Esophagus muscularis mucosa (tissue), 4 donors: ENCODE data around the gene PCGF5. TPM values are rescaled to one million over a fixed set of nuclear protein-coding genes. Genes with fewer than 3 reads are reported as not detected.
A peak's percentile ranks its signal among the peaks of the same experiment; 100 is the strongest.

Source experiments
- DNase-seq: peaks from one replicate; pipeline ENCODE4 v3.0.0-alpha.2; 2017; ENCODE audit errors: extremely low spot score
- H3K27ac ChIP-seq, 4 donors: fragments of 200-600 bp; sonication (generic); replicated peaks in 1 of 4; 1 replicate in 3 of 4; 2 replicates in 1 of 4; pipeline ENCODE4 v1.5.1; 2016 to 2019; ENCODE audit warnings: mild to moderate bottlenecking in 1 of 4
- H3K27me3 ChIP-seq, 4 donors: fragments of 200-600 bp; sonication (generic); one replicate each; pipeline versions ENCODE4 v1.5.1 to v1.6.0; 2016 to 2019
- H3K36me3 ChIP-seq, 4 donors: fragments of 200-600 bp; sonication (generic); one replicate each; pipeline ENCODE4 v1.5.1; 2016 to 2019
- H3K4me1 ChIP-seq, 4 donors: fragments of 200-600 bp; sonication (generic); one replicate each; pipeline ENCODE4 v1.5.1; 2016 to 2019
- H3K4me3 ChIP-seq, 4 donors: fragments of 200-600 bp; sonication (generic); 1 replicate in 2 of 4; 2 replicates in 2 of 4; pipeline ENCODE4 v1.5.1; 2016 to 2019; ENCODE audit warnings: mild to moderate bottlenecking in 4 of 4, moderate library complexity in 1 of 4
- H3K9me3 ChIP-seq, 4 donors: fragments of 200-600 bp; sonication (generic); 1 replicate in 3 of 4; 2 replicates in 1 of 4; pipeline ENCODE4 v1.5.1; 2016 to 2019
- CTCF ChIP-seq, 3 experiments: fragments of 200-600 bp in 2 of 3; fragments of 450-650 bp in 1 of 3; sonication (generic) in 2 of 3; IDR thresholded peaks; one replicate each; pipeline ENCODE4 v1.5.1; 2017 to 2019; ENCODE audit warnings: antibody characterized with exemption in 3 of 3, mild to moderate bottlenecking in 2 of 3, moderate library complexity in 1 of 3
- EP300 ChIP-seq: sonication (generic); formaldehyde crosslinking; IDR thresholded peaks from one replicate; pipeline ENCODE4 v1.6.1; 2017; ENCODE audit warnings: antibody characterized with exemption
- POLR2A ChIP-seq: fragments of 450-650 bp; IDR thresholded peaks from one replicate; pipeline ENCODE4 v1.6.1; 2017; ENCODE audit warnings: antibody characterized with exemption, moderate library complexity, mild to moderate bottlenecking, low read depth
- POLR2AphosphoS5 ChIP-seq, 2 donors: sonication (generic); formaldehyde crosslinking; IDR thresholded peaks; one replicate each; pipeline ENCODE4 v1.6.1; 2017; ENCODE audit warnings: antibody characterized with exemption in 2 of 2
- WGBS: methylation state at CpG from one replicate; pipeline ENCODE4 v1.1.5; 2018; 5-methylcytosine and 5-hydroxymethylcytosine counted together
- intact Hi-C: fragments of 100-400 bp; cut with DNase I; formaldehyde crosslinking; loops from one replicate; pipeline ENCODE4 v1.15.1; 2023
- total RNA-seq, 4 donors: library from RNA; depleted of rRNA; stranded (reverse); fragments of >200 nt; gene quantifications; one replicate each; pipeline versions ENCODE4 v1.1.0 to v1.2.1, GENCODE V29; 2016

Gene PCGF5
- 10 to 100 TPM; 41.6 to 62.7 (median 52.6) TPM for total RNA-seq

- intact Hi-C loops: loop anchor here (2.0 kb wide), 1 partner anchor 58 kb away; no protein-coding TSS in a partner anchor
- H3K27ac ChIP-seq: peak within 1 kb of the TSS; percentile 89 to 95 (median 94)
- H3K4me1 ChIP-seq: peaks cover 21 to 51% (median 39%) of the 10 kb centered on the region in 4 donors
- WGBS: 13% methylated on average over 7 of the region's 66 CpGs
- no peaks in the 10 kb centered on the region for H3K9me3 ChIP-seq
- H3K36me3 ChIP-seq: no peaks in the 10 kb centered on the region
- no peaks in the 10 kb centered on the region for H3K27me3 ChIP-seq
- TF ChIP-seq EP300 (no peak), POLR2A (peak; percentile 26), POLR2AphosphoS5 (IDR thresholded peaks at IDR 0.05) (peak; percentile 63 to 74), CTCF (IDR thresholded peaks at IDR 0.05) (peak; percentile 29 to 55 (median 44))
- H3K4me3 ChIP-seq: peak within 1 kb of the TSS; percentile 83 to 95 (median 92)
- DNase-seq: peak; percentile 96
These were observed at the start of gene PCGF5 for GRCh38 chr10:91220194-91220953. TSS of gene PCGF5 (plus strand) at chr10:91220663. CDS start at chr10:91222872, 2,209 bp downstream.

- no peak for DNase-seq
- Histone ChIP-seq H3K36me3 (no peaks in the 10 kb centered on the region), H3K4me3 (no peak overlapping the region), H3K27ac (no peak overlapping the region), H3K27me3 (no peaks in the 10 kb centered on the region), H3K9me3 (no peaks in the 10 kb centered on the region), H3K4me1 (peaks cover 0 to 4% (median 0%) of the 10 kb centered on the region in 4 donors)
- intact Hi-C loops: no loop called here
- no peak for TF ChIP-seq EP300
- TF ChIP-seq POLR2A: no peak
- no peak for TF ChIP-seq CTCF (IDR thresholded peaks at IDR 0.05)
- no peak for TF ChIP-seq POLR2AphosphoS5 (IDR thresholded peaks at IDR 0.05)
- 92% methylated on average over 3 of the region's 3 CpGs for WGBS
These were observed 49.0 kb upstream of the PCGF5 start for GRCh38 chr10:91171485-91171884.

GRCh38 chr10:91172348-91172747, 48.1 kb upstream of the PCGF5 start:
- Histone ChIP-seq H3K36me3 (no peaks in the 10 kb centered on the region), H3K27ac (no peak overlapping the region), H3K4me1 (peaks cover 0 to 4% (median 0%) of the 10 kb centered on the region in 4 donors), H3K27me3 (no peaks in the 10 kb centered on the region), H3K9me3 (no peaks in the 10 kb centered on the region), H3K4me3 (no peak overlapping the region)
- intact Hi-C loops: no loop called here
- no peak for DNase-seq
- WGBS: 91% methylated on average over 2 of the region's 2 CpGs
- TF ChIP-seq POLR2AphosphoS5 (IDR thresholded peaks at IDR 0.05): no peak
- TF ChIP-seq CTCF (IDR thresholded peaks at IDR 0.05): no peak
- no peak for TF ChIP-seq EP300
- no peak for TF ChIP-seq POLR2A

- H3K9me3 ChIP-seq: no peaks in the 10 kb centered on the region
- intact Hi-C loops: no loop called here
- H3K4me1 ChIP-seq: peaks cover 18 to 28% (median 26%) of the 10 kb centered on the region in 4 donors
- TF ChIP-seq EP300 (no peak), POLR2AphosphoS5 (IDR thresholded peaks at IDR 0.05) (no peak), POLR2A (no peak), CTCF (IDR thresholded peaks at IDR 0.05) (no peak)
- no peak for DNase-seq
- 74% methylated on average over 8 of the region's 8 CpGs for WGBS
- no peaks in the 10 kb centered on the region for H3K36me3 ChIP-seq
- H3K4me3 ChIP-seq: no peak overlapping the region
- no peaks in the 10 kb centered on the region for H3K27me3 ChIP-seq
- peak overlapping the region in 2 of 4 donors; percentile 17 to 22 for H3K27ac ChIP-seq
These were observed 35.1 kb upstream of the PCGF5 start for GRCh38 chr10:91185239-91185875.
